HG02884 (cell line): ENCODE results near the gene CYGB.
"Not testable (repeated sequence)": the region's sequence is repeated elsewhere in the genome, so short reads cannot be mapped to it uniquely, and the experiment has no call there.

ENCODE experiments used
- ATAC-seq: cut with Tn5 transposase; IDR thresholded peaks from one replicate; pipeline ENCODE4 v1.9.1; 2021; ENCODE audit warnings: mild to moderate bottlenecking, moderate library complexity; ENCODE audit not compliant: unreplicated experiment

The CYGB gene

GRCh38 chr17:76567634-76568432, 30.3 kb upstream of the CYGB start:
- no peak for ATAC-seq

- ATAC-seq = no peak
Measured at GRCh38 chr17:76566988-76567431, 29.5 kb upstream of the CYGB start.

GRCh38 chr17:76566613-76566943, 29.1 kb upstream of the CYGB start:
- no peak for ATAC-seq

GRCh38 chr17:76565728-76566612, 28.5 kb upstream of the CYGB start:
- no peak for ATAC-seq

- ATAC-seq = not testable (repeated sequence)
Measured at GRCh38 chr17:76564991-76565727, 27.6 kb upstream of the CYGB start.

- not testable (repeated sequence) for ATAC-seq
Measured at GRCh38 chr17:76563359-76563758, 25.9 kb upstream of the CYGB start.

GRCh38 chr17:76562734-76563148, 25.2 kb upstream of the CYGB start:
- ATAC-seq = no peak

- no peak for ATAC-seq
Measured at GRCh38 chr17:76561799-76562268, 24.3 kb upstream of the CYGB start.

- no peak for ATAC-seq
Measured at GRCh38 chr17:76561332-76561731, 23.8 kb upstream of the CYGB start.

- no peak for ATAC-seq
Measured at GRCh38 chr17:76560877-76561221, 23.3 kb upstream of the CYGB start.

GRCh38 chr17:76560036-76560876, 22.7 kb upstream of the CYGB start:
- ATAC-seq = no peak

- not testable (repeated sequence) for ATAC-seq
Measured at GRCh38 chr17:76559460-76559859, 22.0 kb upstream of the CYGB start.

GRCh38 chr17:76558198-76559095, 20.9 kb upstream of the CYGB start:
- no peak for ATAC-seq

GRCh38 chr17:76557368-76558197, 20.1 kb upstream of the CYGB start:
- peak; percentile 79 for ATAC-seq

GRCh38 chr17:76556765-76557367, 19.4 kb upstream of the CYGB start:
- no peak for ATAC-seq

GRCh38 chr17:76554131-76554530, 16.6 kb upstream of the CYGB start:
- no peak for ATAC-seq

- ATAC-seq = no peak
Measured at GRCh38 chr17:76553178-76553908, 15.8 kb upstream of the CYGB start.
